Measurements from ENCODE around the gene SPECC1L.
A peak's percentile ranks its signal among the peaks of the same experiment; 100 is the strongest.

Gene SPECC1L

DNA sequence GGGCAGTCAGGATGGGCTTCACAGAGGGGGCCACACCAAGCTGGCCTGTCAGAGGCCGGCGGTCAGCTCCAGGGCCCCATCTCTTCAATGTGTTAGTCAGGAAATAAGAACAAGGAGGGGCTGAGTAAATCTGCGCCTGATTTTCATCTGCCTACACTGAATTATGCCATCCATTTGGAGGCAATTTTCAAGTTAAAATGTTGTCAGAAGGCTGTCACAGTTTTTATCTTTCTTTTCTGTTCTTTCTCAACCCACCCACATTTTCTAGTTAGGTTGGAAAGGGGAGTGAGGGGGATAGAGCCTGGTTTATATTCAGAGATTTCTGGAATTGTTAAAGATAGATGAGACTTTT, 175.6 kb downstream of the SPECC1L start:
- DNase-seq: no peak

DNA sequence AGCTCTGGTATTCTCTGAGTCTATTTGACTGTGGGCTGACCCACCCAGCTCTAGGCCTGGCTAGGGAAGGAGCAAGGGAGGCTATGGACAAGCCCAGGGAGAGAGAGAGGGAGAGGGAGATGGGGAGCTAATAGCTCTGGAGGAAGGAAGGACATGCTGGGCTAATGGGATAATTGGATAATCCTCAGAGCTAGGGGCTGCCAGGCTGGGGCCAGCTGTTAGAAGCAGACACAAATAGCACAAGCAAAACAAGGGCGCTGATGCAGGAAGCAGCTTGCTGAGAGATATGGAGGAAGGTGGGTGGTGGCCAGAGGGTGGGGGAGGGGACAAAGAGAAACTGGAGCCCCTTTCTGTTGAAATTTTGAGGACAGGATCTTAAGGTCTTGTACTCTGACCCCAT, 180.0 kb downstream of the SPECC1L start:
- peak; percentile 77 for DNase-seq

DNA sequence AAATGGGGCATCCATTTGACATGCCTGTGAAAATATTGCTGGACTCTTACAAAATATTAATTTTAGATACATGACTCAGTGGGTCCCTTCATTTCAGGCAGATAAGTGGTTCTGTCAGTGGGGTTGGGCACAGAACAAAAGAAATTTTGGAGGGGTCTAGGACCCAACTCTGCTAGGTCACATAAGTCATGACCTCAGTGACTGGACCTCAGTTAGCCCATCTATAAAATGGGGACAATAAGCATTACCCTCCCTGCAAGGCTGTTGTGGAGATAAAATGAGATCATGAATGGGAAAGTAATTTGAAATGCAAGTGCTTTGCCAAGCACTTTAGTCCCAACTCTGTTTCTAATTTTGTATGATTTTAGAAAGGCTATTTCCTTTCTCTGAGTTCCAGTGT, 180.5 kb downstream of the SPECC1L start:
- no peak for DNase-seq

DNA sequence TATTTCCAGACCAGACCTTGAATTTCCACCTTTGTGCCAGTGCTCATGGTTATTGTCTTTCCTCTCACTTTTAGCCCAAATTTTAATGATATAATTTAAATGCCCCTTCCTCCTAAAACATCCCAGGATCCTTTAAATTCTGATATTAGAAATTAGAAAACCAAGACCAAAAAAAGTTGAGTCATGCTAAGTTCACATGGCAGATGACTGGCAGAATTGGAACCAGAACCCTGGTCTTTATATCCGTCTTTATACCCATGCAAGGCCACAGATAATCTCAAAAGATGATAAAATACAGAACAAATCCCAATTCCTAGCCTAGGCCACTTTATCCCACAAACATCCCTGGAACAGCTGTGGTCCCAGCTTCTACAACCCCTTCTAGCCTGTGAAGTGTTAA, 183.2 kb downstream of the SPECC1L start:
- DNase-seq: no peak

DNA sequence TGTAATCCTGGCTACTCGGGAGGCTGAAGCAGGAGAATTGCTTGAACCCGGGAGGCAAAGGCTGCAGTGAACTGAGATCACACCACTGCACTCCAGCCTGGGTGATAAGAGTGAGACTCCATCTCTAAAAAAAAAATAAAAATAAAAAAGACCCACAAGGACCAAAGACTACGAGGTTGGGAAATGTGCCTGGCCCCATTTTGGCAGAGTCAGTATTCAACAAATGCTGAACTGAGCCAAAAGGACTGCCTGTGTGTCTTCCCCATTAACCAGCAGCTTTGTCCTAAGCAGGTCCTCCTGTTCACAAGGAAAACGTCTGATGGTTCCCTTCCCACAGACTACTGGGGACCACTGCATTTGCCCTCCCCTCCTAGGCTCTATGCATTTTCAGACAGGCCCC, 184.4 kb downstream of the SPECC1L start:
- no peak for DNase-seq

DNA sequence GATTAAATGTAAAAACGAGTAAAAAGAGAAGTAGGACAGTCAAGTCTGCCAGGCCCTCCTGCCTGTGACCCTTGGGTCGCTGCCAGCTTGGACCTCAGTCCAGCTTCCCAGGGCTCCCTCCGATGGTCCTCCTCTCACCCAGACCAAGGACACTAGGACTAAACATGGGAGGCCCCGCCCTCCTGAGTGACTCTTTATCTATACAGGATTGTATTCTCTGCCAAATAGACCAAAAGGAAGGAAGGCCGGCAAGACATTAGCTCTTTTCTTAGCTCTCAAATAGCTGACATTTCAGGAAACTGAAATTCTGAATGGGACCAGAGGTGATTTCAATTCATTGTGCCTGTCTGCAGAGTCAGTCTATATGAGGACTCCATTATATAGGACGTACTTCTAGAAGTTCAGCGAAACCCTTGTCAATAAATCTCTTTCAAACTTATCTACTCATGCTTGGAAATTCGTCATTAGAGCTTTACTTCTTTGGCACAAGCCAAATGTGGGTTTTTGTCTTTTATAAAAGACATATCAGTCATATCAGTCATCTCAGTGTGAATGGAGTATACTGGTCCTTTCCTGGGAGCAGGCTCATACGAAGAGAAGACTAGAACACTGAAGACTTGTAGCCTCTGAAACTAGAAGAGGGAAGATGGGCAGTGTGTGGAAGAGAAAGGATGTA, 185.3 kb downstream of the SPECC1L start:
- DNase-seq: peak; percentile 50

DNA sequence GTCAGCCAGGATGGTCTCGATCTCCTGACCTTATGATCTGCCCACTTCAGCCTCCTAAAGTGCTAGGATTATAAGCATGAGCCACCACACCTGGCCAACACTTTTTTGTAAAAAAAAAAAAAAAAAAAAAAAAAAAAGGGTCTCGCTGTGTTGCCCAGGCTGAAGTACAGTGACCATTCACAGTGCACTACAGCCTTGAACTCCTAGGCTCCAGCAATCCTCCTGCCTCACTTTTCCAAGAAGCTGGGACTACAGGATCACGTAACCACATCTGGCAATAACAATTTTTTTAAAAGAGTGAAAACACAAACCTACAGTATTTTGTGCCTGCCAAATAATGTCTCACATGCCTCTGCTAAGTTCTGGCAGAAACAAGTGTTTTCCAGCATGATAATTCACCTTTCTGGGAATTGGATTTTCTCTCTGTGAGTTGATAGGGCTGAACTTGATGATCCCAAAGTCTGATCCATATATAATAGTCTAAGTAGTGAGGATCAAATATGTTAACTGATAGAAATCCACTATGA, 187.3 kb downstream of the SPECC1L start:
- no peak for DNase-seq

DNA sequence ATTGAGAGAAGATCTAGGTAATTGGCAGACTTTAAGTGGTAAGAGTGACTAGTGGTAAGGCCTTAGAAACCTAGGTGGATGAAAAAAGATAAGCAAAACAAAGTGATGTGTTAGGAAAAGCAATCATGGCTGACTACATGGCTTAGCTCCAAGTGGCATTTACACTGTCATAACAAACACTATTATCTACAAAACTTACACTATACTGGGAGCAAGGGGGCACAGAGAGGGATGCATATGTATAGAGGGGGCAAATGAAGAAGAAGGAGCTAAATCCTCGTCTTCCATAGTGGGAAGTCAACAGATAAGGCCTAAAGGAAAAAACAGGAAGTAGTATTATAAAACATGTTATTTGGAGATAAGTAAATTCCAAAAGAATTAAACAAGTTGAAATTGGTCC, 189.3 kb downstream of the SPECC1L start:
- DNase-seq: peak; percentile 33

DNA sequence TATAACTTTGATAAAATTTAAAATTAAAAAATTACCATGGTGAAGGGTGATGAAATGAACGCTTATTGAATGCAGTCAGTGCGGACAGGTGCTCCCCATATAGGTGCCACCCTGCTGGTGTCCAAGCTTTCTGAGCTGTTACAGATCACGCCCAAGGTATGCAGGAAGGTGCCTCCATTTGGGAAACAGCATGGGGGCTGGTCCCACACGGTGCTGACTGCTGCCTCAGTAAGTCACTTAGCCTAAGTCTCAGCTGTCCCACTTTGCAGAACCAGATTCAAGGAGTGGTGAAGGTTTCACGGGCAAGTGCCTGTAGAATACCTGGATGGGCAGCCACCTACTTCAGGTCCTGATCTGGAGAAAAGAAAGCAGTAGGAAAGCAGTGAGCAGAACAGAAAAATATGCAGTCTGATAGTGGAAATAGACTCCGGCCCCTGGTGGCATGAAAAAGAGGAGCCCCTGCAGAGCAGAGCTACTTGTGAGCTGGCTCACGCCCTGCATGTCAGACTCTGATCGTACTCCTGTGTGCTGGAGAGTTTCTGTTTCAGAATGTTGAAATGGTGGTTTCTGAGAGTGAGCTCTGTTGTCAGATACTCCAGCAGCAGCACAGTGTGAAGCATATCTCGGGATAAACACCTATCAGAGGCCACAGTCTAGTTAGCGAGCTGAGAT, 189.9 kb downstream of the SPECC1L start:
- DNase-seq: peak; percentile 37

DNA sequence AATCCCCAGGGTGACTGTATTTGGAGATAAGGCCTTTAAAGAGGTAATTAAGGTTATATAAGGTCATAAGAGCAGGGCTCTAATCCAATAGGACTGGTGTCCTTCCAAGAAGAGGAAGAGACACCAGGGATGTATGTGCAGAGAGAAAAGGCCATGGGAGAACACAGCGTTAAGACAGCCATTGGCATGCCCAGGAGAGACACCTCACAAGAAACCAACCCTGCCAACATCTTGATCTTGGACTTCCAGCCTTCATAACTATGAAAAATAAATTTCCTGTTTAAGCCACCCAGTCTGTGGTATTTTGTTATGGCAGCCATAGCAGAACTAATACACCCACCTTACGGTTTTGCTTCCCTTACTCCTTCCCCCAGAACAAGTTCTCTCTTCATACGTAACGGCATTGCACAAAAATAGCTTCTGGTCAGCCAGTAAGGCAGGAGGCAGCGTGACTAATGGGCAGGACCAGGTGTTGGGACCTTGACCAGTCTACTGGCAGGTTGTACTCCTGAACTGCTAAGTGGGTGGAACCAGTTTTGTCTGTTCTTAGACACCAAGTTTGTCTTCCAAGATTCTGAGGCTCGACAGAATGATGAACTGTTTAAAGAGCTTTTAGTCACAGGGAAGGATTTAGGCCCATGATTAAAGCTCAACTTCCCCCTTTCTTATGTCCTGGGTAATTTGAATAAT, 192.6 kb downstream of the SPECC1L start:
- DNase-seq: no peak

DNA sequence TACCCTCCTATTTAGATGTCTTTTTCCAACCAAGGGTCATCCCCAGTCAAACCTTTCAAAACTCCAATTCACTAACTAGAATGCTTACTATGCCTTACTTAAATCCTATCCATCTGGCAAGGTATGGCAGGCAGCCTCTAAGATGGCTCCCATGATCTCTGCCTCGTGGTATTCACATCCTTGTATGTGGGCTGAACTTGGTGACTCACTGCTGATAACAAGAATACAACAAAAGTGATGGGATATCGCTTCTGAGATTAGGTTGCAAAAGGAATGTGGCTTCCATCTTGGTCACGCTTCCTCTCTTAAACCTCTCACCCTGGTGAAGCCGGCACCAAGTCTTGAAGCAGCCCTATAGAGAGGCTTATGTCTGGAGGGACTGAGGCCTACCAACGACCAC, 194.9 kb downstream of the SPECC1L start:
- DNase-seq: peak; percentile 38

DNA sequence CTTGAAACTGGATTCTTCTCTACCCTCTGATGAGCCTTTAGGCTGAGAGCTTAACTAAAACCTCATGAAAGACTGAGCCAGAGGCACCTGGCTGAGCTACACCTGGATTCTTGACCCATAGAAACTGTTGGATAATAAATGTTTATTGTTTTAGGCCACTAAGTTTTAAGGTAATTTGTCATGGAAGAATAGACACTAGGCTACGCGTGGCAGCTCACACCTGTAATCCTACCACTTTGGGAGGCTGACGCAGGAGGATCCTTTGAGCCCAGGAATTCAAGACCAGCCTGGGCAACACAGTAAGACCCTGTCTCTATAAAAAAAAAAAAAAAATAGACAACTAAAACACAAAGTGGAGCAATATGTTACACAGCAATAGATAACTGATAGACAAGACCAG, 195.3 kb downstream of the SPECC1L start:
- no peak for DNase-seq

DNA sequence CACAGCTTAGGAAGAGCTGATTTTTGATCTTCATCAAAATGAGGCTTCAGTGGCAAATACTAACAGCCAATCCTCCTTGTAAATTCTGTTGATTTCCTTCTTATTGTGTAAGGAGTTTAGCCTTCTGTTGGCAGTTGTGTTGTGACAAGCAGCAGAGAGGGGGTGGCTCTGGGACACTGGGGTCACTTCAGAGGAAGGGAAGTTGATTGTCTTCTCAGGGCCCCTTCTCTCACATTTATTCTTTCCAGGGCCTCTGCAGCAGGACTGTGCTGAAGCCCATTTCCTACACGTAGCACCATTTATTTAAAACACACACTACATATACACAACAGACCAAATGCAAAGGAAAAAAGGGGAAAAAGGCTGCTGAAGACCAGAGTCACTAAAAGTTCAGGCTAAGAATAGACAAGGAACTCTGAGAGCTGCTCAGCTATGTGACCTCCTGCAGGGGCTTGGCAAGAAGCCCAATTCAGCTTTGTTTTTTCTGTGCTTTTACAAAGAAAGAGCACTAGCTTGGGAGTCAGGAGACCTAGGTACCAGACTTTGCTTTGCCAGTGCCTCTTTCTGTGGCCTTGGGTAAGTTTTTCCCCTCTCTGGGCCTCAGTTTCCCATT, 196.2 kb downstream of the SPECC1L start:
- DNase-seq: peak; percentile 54

DNA sequence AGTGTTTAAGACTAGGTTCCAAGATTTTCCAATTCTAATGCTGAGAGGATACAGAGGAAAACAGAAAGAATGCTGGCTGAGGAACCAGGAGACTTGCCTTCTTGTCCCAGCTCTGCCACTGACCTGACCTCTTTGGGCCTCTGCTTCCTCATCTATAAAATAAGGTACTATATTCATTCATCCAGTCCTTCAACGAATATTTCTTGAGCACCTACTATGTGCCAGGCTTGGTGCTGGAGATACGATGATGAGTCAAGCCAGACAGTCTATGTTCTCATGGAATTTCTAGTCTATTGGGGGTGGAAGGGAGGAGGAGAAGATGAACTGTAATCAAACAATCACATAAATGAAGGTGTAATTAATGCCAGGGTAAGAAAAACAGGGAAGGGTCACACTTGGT, 196.7 kb downstream of the SPECC1L start:
- no peak for DNase-seq
